GM08714 (cell line): ENCODE results near the gene KDM2B.

Experiments
- H3K4me3 ChIP-seq: fragments of 200-500 bp; sonication (Bioruptor generic); 2 replicates; pipeline ENCODE4 v1.5.1; 2014; ENCODE audit warnings: mild to moderate bottlenecking, low read length, inconsistent platforms
- ZNF274 ChIP-seq: IDR thresholded peaks from 2 replicates; pipeline ENCODE4 v1.6.1; 2012; ENCODE audit warnings: mild to moderate bottlenecking, low read depth, low read length

Gene KDM2B

GRCh38 chr12:121580959-121581685, at the start of gene KDM2B:
KDM2B (minus strand) TSS chr12:121581023; CDS start chr12:121580911, 112 bp downstream.
- peak within 1 kb of the TSS; percentile 76 for H3K4me3 ChIP-seq
- no peak for TF ChIP-seq ZNF274

- H3K4me3 ChIP-seq, result peak overlapping the region; percentile 78; the same call in 1 of the 2 replicates
Observed at GRCh38 chr12:121628536-121628935, 47.7 kb upstream of the KDM2B start.

GRCh38 chr12:121628037-121628436, 47.2 kb upstream of the KDM2B start:
- TF ChIP-seq ZNF274, result no peak
- H3K4me3 ChIP-seq, result peak overlapping the region; percentile 78

More at GRCh38 chr12:121628536-121628935, 47.7 kb upstream of the KDM2B start:
- no peak for TF ChIP-seq ZNF274

- peak overlapping the region; percentile 78 for H3K4me3 ChIP-seq
- TF ChIP-seq ZNF274, result no peak
Observed at GRCh38 chr12:121626853-121627640, 46.2 kb upstream of the KDM2B start.

- peak within 1 kb of the TSS; percentile 85 for H3K4me3 ChIP-seq
- no peak for TF ChIP-seq ZNF274
Observed at GRCh38 chr12:121626087-121626852, 45.4 kb upstream of the KDM2B start, which contains the start of gene ORAI1. ORAI1 (plus strand) TSS chr12:121626530.

- TF ChIP-seq ZNF274, result no peak
- no peak overlapping the region for H3K4me3 ChIP-seq
Observed at GRCh38 chr12:121620333-121620891, 39.6 kb upstream of the KDM2B start.

GRCh38 chr12:121618659-121619233, 37.9 kb upstream of the KDM2B start:
- TF ChIP-seq ZNF274, result no peak
- no peak overlapping the region for H3K4me3 ChIP-seq

- TF ChIP-seq ZNF274, result no peak
Observed at GRCh38 chr12:121614872-121615467, 34.1 kb upstream of the KDM2B start.

GRCh38 chr12:121613462-121613861, 32.6 kb upstream of the KDM2B start:
- no peak for TF ChIP-seq ZNF274

More at GRCh38 chr12:121614872-121615467, 34.1 kb upstream of the KDM2B start:
- H3K4me3 ChIP-seq, result no peak overlapping the region

GRCh38 chr12:121611306-121611705, 30.5 kb upstream of the KDM2B start:
- TF ChIP-seq ZNF274, result no peak

More at GRCh38 chr12:121613462-121613861, 32.6 kb upstream of the KDM2B start:
- no peak overlapping the region for H3K4me3 ChIP-seq

GRCh38 chr12:121610239-121611149, 29.7 kb upstream of the KDM2B start:
- no peak overlapping the region for H3K4me3 ChIP-seq
- TF ChIP-seq ZNF274, result no peak

More at GRCh38 chr12:121611306-121611705, 30.5 kb upstream of the KDM2B start:
- no peak overlapping the region for H3K4me3 ChIP-seq

GRCh38 chr12:121608301-121608700, 27.5 kb upstream of the KDM2B start:
- no peak for TF ChIP-seq ZNF274
- H3K4me3 ChIP-seq, result no peak overlapping the region
